PFSK-1 (cell line): ENCODE data around the gene STARD3.

Source experiments
- FOXP2 ChIP-seq: optimal IDR thresholded peaks from 2 replicates; pipeline ENCODE3; 2011; ENCODE audit warnings: borderline replicate concordance, control low read depth, inconsistent platforms; ENCODE audit not compliant: insufficient read depth; ENCODE audit errors: extremely low read length, extremely low read depth
- TAF1 ChIP-seq: IDR thresholded peaks from 2 replicates; pipeline ENCODE4 v1.6.1; 2012; ENCODE audit warnings: low read length, control low read depth, borderline replicate concordance; ENCODE audit not compliant: insufficient read depth

STARD3 gene

GRCh38 chr17:39711851-39712250 lies 74.9 kb downstream of the STARD3 start:
- no peak for TF ChIP-seq FOXP2
- TF ChIP-seq TAF1, result no peak
